ENCODE results near the gene DCP2.
A peak's percentile ranks its signal among the peaks of the same experiment; 100 is the strongest.

Gene DCP2

DNA sequence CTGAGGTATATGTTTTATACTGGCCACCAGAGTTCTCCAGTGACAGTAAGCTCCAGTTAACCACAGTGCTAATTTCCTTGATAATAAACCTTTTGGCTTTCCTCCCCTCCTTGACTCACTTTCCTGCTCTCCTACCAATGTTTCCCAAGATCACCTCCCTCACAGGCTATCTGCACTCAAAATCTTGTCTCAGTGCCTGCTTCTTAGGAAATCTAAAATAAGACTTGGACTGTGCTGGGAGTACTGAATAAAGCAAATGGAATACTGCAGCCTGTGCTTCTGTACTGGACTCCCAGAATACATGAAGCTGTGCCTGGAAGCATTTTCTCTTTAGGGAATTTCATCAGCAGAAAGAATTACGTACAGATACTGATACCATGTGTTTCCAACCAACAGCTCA lies 1.7 kb upstream of the DCP2 start:
- Histone ChIP-seq H3K9me3 (ENCODE audit: low read length) (no peaks in the 10 kb centered on the region), H2AFZ (ENCODE audit: low read depth, low read length) (no peak overlapping the region), H3K4me1 (ENCODE audit: insufficient read depth, low read length) (peaks cover 27% of the 10 kb centered on the region), H3K36me3 (ENCODE audit: insufficient read depth, low read length) (no peaks in the 10 kb centered on the region), H3K4me3 (ENCODE audit: low read length) (no peak overlapping the region), H3K27me3 (ENCODE audit: insufficient read depth, low read length) (no peaks in the 10 kb centered on the region)

GRCh38 chr5:112975721-112976431 lies 722 bp upstream of the DCP2 start:
- H3K4me3 ChIP-seq (ENCODE audit: low read length) = peak overlapping the region; percentile 69
- no peaks in the 10 kb centered on the region for H3K27me3 ChIP-seq (ENCODE audit: insufficient read depth, low read length)
- H3K9me3 ChIP-seq (ENCODE audit: low read length) = no peaks in the 10 kb centered on the region
- H3K4me1 ChIP-seq (ENCODE audit: insufficient read depth, low read length) = peaks cover 27% of the 10 kb centered on the region
- H2AFZ ChIP-seq (ENCODE audit: low read depth, low read length) = peak overlapping the region; percentile 27
- H3K36me3 ChIP-seq (ENCODE audit: insufficient read depth, low read length) = no peaks in the 10 kb centered on the region

- H3K27me3 ChIP-seq (ENCODE audit: insufficient read depth, low read length) = no peaks in the 10 kb centered on the region
Observed at GRCh38 chr5:112977440-112977861, 853 bp downstream of the DCP2 start.

DNA sequence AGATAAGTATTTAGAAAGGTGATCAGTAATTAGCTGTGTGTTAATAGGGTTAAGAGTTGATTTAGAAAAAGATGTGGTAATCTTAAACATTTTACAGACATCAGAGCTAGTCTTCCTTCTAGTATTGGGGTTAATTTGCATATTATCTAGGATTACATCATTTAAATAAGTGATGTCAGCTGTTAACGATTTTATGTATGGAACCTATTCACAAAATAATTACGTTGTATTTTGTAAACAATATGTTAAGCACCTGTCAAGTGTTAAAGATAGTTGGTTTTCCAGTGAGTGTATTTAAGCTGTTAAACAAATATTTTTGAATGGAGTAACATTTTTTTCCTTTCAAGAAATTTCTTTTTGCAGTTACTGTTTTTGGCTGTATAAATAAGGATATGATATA lies 2.2 kb downstream of the DCP2 start:
- H3K4me1 ChIP-seq (ENCODE audit: insufficient read depth, low read length) = peaks cover 18% of the 10 kb centered on the region
- peaks cover under 1% of the 10 kb centered on the region for H3K9me3 ChIP-seq (ENCODE audit: low read length)
- no peak overlapping the region for H2AFZ ChIP-seq (ENCODE audit: low read depth, low read length)
- H3K27me3 ChIP-seq (ENCODE audit: insufficient read depth, low read length) = no peaks in the 10 kb centered on the region
- peak overlapping the region; percentile 69 for H3K4me3 ChIP-seq (ENCODE audit: low read length)
- H3K36me3 ChIP-seq (ENCODE audit: insufficient read depth, low read length) = peaks cover 12% of the 10 kb centered on the region

More at GRCh38 chr5:112977440-112977861, 853 bp downstream of the DCP2 start:
- H3K36me3 ChIP-seq (ENCODE audit: insufficient read depth, low read length) = peaks cover 8% of the 10 kb centered on the region
- peak overlapping the region; percentile 52 for H2AFZ ChIP-seq (ENCODE audit: low read depth, low read length)
- H3K4me3 ChIP-seq (ENCODE audit: low read length) = peak overlapping the region; percentile 69
- no peaks in the 10 kb centered on the region for H3K9me3 ChIP-seq (ENCODE audit: low read length)
- peaks cover 18% of the 10 kb centered on the region for H3K4me1 ChIP-seq (ENCODE audit: insufficient read depth, low read length)

GRCh38 chr5:112979723-112980122 lies 3.1 kb downstream of the DCP2 start:
- no peaks in the 10 kb centered on the region for H3K27me3 ChIP-seq (ENCODE audit: insufficient read depth, low read length)
- H3K4me3 ChIP-seq (ENCODE audit: low read length) = peak overlapping the region; percentile 69
- H3K36me3 ChIP-seq (ENCODE audit: insufficient read depth, low read length) = peaks cover 12% of the 10 kb centered on the region
- H3K4me1 ChIP-seq (ENCODE audit: insufficient read depth, low read length) = peaks cover 18% of the 10 kb centered on the region
- H3K9me3 ChIP-seq (ENCODE audit: low read length) = peaks cover 2% of the 10 kb centered on the region
- no peak overlapping the region for H2AFZ ChIP-seq (ENCODE audit: low read depth, low read length)

GRCh38 chr5:112983363-112983762 lies 6.8 kb downstream of the DCP2 start:
- H3K4me1 ChIP-seq (ENCODE audit: insufficient read depth, low read length) = peaks cover 11% of the 10 kb centered on the region
- H3K9me3 ChIP-seq (ENCODE audit: low read length) = peaks cover 2% of the 10 kb centered on the region
- H3K27me3 ChIP-seq (ENCODE audit: insufficient read depth, low read length) = no peaks in the 10 kb centered on the region
- no peak overlapping the region for H3K4me3 ChIP-seq (ENCODE audit: low read length)
- peaks cover 15% of the 10 kb centered on the region for H3K36me3 ChIP-seq (ENCODE audit: insufficient read depth, low read length)
- no peak overlapping the region for H2AFZ ChIP-seq (ENCODE audit: low read depth, low read length)

DNA sequence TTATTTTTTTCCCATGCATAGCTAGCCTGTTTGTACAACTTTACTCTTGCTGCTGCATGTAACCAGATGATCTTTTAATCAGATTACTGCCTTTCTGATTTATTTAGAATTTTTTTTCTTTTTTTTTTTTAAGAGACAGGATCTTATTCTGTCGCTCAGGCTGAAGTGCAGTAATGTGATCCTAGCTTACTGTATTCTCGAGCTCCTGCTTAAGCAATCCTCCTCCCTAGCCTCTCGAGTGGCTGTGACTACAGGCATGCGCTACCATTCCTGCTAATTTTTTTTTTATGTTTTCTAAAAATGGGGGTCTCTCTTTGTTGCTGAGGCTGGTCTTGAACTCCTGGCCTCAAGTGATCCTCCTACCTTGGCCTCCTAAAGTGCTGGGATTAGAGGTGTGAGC lies 9.6 kb downstream of the DCP2 start:
- Histone ChIP-seq H3K4me1 (ENCODE audit: insufficient read depth, low read length) (no peaks in the 10 kb centered on the region), H3K27me3 (ENCODE audit: insufficient read depth, low read length) (no peaks in the 10 kb centered on the region), H3K9me3 (ENCODE audit: low read length) (peaks cover 2% of the 10 kb centered on the region), H2AFZ (ENCODE audit: low read depth, low read length) (no peak overlapping the region), H3K36me3 (ENCODE audit: insufficient read depth, low read length) (peaks cover 27% of the 10 kb centered on the region), H3K4me3 (ENCODE audit: low read length) (no peak overlapping the region)

DNA sequence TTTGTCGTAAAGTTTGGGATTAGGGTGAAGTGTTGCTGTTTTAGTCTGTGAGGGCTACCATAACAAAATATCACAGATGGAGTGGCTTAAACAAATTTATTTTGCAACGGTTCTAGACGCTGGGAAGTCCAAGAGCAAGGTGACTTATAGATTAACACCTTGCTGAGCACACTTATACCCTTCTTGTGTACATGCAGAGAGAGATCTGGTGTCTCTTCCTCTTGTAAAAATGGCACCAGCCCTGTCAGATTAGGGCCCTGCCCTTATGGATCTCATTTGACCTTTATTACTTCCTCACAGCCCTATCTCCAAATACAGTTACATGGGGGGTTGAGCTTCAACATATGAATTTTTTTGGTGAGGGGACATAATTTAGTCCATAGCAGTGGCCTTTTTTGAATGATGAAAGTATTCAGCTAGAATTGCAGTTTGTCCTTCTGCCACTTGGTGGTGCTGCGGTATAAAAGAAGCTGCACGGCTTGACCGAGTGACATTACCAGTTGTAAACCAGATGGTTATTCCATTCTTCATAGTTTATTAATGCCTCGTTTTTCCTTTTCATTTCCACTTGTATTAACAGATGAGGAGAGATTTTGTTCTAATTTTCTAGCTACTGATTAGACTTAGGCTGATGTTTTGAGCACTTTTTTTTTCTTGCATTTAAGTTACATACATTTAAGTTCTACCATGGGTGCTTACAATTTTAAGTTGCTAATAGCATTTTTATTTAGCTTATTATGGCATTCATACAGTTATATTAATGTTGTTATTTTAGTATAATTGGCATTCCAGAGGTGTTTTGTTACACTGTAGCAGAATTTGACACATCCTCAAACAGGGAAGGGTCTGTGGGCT lies 19.4 kb downstream of the DCP2 start:
- Histone ChIP-seq H3K4me3 (ENCODE audit: low read length) (no peak overlapping the region), H2AFZ (ENCODE audit: low read depth, low read length) (no peak overlapping the region), H3K27me3 (ENCODE audit: insufficient read depth, low read length) (no peaks in the 10 kb centered on the region), H3K4me1 (ENCODE audit: insufficient read depth, low read length) (peaks cover 2% of the 10 kb centered on the region), H3K9me3 (ENCODE audit: low read length) (no peaks in the 10 kb centered on the region), H3K36me3 (ENCODE audit: insufficient read depth, low read length) (peaks cover 46% of the 10 kb centered on the region)

DNA sequence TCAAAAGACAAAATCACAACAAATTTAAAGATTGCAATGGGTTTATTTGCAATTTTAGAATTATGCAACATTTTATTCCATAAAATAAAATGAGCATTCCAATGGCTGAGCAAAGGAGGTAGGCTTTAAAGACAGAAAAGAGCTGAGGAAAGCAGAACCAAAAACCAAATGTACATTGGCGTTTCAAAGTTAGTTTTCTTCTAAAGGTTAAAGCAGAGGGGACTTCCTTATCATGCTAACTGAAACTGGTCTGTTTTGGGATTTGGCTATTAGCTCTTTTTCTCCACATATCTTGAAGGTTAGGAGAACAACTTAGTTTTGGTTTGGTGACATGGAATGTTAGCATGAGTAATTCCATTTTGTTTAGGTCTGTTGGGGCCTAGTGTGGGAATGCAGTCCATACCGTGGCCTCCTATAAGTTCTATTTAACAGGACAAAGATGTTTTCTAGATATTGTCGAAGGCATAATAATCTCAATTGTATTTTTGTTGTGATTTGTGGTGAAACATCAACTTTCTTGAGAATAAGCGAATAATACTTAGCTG lies 20.3 kb downstream of the DCP2 start:
- Histone ChIP-seq H3K4me1 (ENCODE audit: insufficient read depth, low read length) (peaks cover 2% of the 10 kb centered on the region), H3K4me3 (ENCODE audit: low read length) (no peak overlapping the region), H3K36me3 (ENCODE audit: insufficient read depth, low read length) (peaks cover 56% of the 10 kb centered on the region), H3K9me3 (ENCODE audit: low read length) (no peaks in the 10 kb centered on the region), H2AFZ (ENCODE audit: low read depth, low read length) (no peak overlapping the region), H3K27me3 (ENCODE audit: insufficient read depth, low read length) (no peaks in the 10 kb centered on the region)

DNA sequence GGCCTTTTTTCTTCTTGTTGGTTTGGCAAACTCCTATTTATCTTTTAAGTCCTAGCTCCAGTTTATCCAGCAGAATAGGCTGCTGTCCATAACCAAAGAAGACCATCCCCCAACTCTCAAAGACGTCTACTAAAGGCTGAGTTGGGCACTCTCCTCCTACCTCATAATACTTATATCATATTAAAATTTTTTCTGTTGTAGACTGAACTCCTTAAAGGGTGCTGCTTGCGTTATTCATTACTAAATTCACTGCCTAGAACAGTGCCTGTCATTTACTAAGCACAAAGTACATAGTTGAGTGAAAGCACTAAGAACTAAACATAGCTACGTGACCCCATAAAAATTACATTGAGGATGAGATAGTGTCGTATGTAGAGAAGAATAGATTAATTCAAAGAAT lies 21.7 kb downstream of the DCP2 start:
- Histone ChIP-seq H3K27me3 (ENCODE audit: insufficient read depth, low read length) (no peaks in the 10 kb centered on the region), H3K36me3 (ENCODE audit: insufficient read depth, low read length) (peaks cover 57% of the 10 kb centered on the region), H3K4me1 (ENCODE audit: insufficient read depth, low read length) (peaks cover 2% of the 10 kb centered on the region), H2AFZ (ENCODE audit: low read depth, low read length) (no peak overlapping the region), H3K9me3 (ENCODE audit: low read length) (no peaks in the 10 kb centered on the region), H3K4me3 (ENCODE audit: low read length) (no peak overlapping the region)

DNA sequence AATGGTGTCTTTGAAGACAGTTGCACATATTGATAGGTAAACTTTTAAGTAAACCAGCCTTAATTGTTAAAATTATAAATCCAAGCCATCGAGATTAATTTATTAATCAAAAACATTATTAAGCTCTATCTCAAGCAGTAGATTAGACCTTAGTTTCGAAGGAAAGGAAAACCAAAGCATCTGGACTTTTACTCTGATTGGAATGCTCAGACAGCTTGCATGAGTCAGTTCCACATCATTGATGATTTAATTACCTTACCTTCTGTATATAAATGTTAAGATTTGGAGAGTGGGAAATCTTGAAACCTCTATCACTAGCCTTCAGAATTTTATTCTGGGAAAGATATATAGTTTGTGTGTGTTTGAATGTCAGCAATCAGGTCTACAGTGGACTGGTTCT lies 23.9 kb downstream of the DCP2 start:
- Histone ChIP-seq H2AFZ (ENCODE audit: low read depth, low read length) (no peak overlapping the region), H3K4me1 (ENCODE audit: insufficient read depth, low read length) (peaks cover 2% of the 10 kb centered on the region), H3K27me3 (ENCODE audit: insufficient read depth, low read length) (no peaks in the 10 kb centered on the region), H3K36me3 (ENCODE audit: insufficient read depth, low read length) (peaks cover 60% of the 10 kb centered on the region), H3K9me3 (ENCODE audit: low read length) (no peaks in the 10 kb centered on the region), H3K4me3 (ENCODE audit: low read length) (no peak overlapping the region)

DNA sequence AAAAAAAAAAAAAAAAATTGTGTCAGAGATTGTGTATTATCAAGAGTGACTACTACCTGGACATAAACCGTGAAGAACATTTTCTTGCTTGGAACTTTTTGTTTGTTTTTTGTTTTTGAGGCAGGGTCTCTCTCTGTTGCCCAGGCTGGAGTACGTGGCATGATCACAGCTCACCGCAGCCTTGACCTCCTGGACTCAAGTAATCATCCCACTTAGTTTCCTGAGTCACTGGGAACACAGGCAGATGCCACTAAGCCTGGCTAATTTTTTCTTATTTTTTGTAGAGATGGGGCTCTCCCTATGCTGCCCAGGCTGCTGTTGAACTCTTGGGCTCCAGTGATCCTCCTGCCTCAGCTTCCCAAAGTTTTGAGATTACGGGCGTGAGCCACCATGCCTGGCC lies 25.8 kb downstream of the DCP2 start:
- Histone ChIP-seq H3K9me3 (ENCODE audit: low read length) (no peaks in the 10 kb centered on the region), H3K4me3 (ENCODE audit: low read length) (no peak overlapping the region), H2AFZ (ENCODE audit: low read depth, low read length) (no peak overlapping the region), H3K36me3 (ENCODE audit: insufficient read depth, low read length) (peaks cover 68% of the 10 kb centered on the region), H3K4me1 (ENCODE audit: insufficient read depth, low read length) (no peaks in the 10 kb centered on the region), H3K27me3 (ENCODE audit: insufficient read depth, low read length) (no peaks in the 10 kb centered on the region)

DNA sequence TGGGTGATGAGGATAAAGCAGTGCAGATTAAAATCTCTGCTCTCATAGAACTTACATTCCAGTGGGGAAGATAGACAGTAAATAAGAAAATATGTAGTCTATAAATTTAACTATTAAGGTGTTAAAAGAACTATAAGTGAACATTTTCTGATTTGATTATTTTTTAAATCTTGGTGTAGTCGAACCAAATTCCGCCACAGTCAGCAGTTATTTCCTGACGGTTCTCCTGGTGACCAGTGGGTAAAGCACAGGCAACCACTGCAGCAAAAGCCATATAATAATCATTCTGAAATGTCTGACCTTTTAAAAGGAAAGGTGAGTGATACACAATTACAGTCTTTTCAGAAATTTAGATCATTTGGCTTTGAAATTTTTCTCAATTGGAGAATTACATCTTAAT lies 27.2 kb downstream of the DCP2 start:
- Histone ChIP-seq H3K9me3 (ENCODE audit: low read length) (no peaks in the 10 kb centered on the region), H3K36me3 (ENCODE audit: insufficient read depth, low read length) (peaks cover 66% of the 10 kb centered on the region), H2AFZ (ENCODE audit: low read depth, low read length) (no peak overlapping the region), H3K4me3 (ENCODE audit: low read length) (no peak overlapping the region), H3K27me3 (ENCODE audit: insufficient read depth, low read length) (no peaks in the 10 kb centered on the region), H3K4me1 (ENCODE audit: insufficient read depth, low read length) (no peaks in the 10 kb centered on the region)
